HepG2 (cell line): Measurements from ENCODE around the gene ERCC5. TPM values are rescaled to one million over a fixed set of nuclear protein-coding genes. Genes with fewer than 3 reads are reported as not detected.

Source experiments
- BRD4 ChIP-seq: sonication (generic); formaldehyde crosslinking; IDR thresholded peaks from 2 replicates; pipeline ENCODE4 v1.4.0; 2020; ENCODE audit warnings: missing genetic modification reagents
- ESRRA ChIP-seq: sonication (generic); formaldehyde crosslinking; IDR thresholded peaks from 2 replicates; pipeline ENCODE4 v1.5.1; 2020; ENCODE audit warnings: mild to moderate bottlenecking, low read depth, missing genetic modification reagents
- FLYWCH1 ChIP-seq: sonication (generic); formaldehyde crosslinking; IDR thresholded peaks from 2 replicates; pipeline ENCODE4 v1.8.1; 2023; ENCODE audit warnings: mild to moderate bottlenecking, missing genetic modification reagents
- GATAD1 ChIP-seq: IDR thresholded peaks from 2 replicates; pipeline ENCODE4 v1.6.1; 2016; ENCODE audit warnings: missing genetic modification reagents, missing compliant biosample characterization
- HOXA9 ChIP-seq: sonication (generic); formaldehyde crosslinking; IDR thresholded peaks from 2 replicates; pipeline ENCODE4 v1.8.1; 2022; ENCODE audit warnings: missing genetic modification reagents, mild to moderate bottlenecking, moderate library complexity, borderline replicate concordance
- IRF9 ChIP-seq: sonication (generic); formaldehyde crosslinking; IDR thresholded peaks from 2 replicates; pipeline ENCODE4 v1.8.0; 2022; ENCODE audit warnings: missing genetic modification reagents, mild to moderate bottlenecking, borderline replicate concordance
- KLF15 ChIP-seq: sonication (generic); formaldehyde crosslinking; IDR thresholded peaks from 2 replicates; pipeline ENCODE4 v1.8.1; 2023; ENCODE audit warnings: borderline replicate concordance, mild to moderate bottlenecking, inconsistent platforms, missing genetic modification reagents, mixed read lengths
- NR2C2 ChIP-seq: sonication (generic); formaldehyde crosslinking; IDR thresholded peaks from 2 replicates; pipeline ENCODE4 v1.4.0; 2020; ENCODE audit warnings: missing genetic modification reagents, mild to moderate bottlenecking, moderate library complexity, borderline replicate concordance
- PCBP1 ChIP-seq: fragments of 200-400 bp; formaldehyde crosslinking; IDR thresholded peaks from 2 replicates; pipeline ENCODE4 v1.6.1; 2017; ENCODE audit warnings: mild to moderate bottlenecking, low read depth, low read length, borderline replicate concordance
- PHF5A ChIP-seq: IDR thresholded peaks from one replicate; pipeline ENCODE4 v1.6.1; 2018; ENCODE audit warnings: low read depth, missing genetic modification reagents; ENCODE audit not compliant: unreplicated experiment
- POLR2AphosphoS2 ChIP-seq: IDR thresholded peaks from 2 replicates; pipeline ENCODE4 v1.6.1; 2011; ENCODE audit warnings: low read depth, low read length, improper control_type of control experiment
- RAD51 ChIP-seq: fragments of 450-650 bp; IDR thresholded peaks from 2 replicates; pipeline ENCODE4 v1.6.1; 2016; ENCODE audit warnings: borderline replicate concordance
- SAFB2 ChIP-seq: sonication (generic); formaldehyde crosslinking; IDR thresholded peaks from 2 replicates; pipeline ENCODE4 v1.5.1; 2020; ENCODE audit warnings: missing genetic modification reagents, low read depth, mild to moderate bottlenecking, borderline replicate concordance
- ZFYVE20 ChIP-seq: sonication (generic); formaldehyde crosslinking; IDR thresholded peaks from 2 replicates; pipeline ENCODE4 v1.8.0; 2023; ENCODE audit warnings: low read depth, mild to moderate bottlenecking, moderate library complexity, missing genetic modification reagents, borderline replicate concordance
- ZNF383 ChIP-seq: sonication (generic); formaldehyde crosslinking; IDR thresholded peaks from 2 replicates; pipeline ENCODE4 v1.4.0; 2020; ENCODE audit warnings: missing genetic modification reagents, mild to moderate bottlenecking, borderline replicate concordance
- ZZZ3 ChIP-seq: sonication (generic); formaldehyde crosslinking; IDR thresholded peaks from 2 replicates; pipeline ENCODE4 v1.4.0; 2020; ENCODE audit warnings: missing genetic modification reagents, mild to moderate bottlenecking, borderline replicate concordance
- polyA plus RNA-seq, 8 experiments: library from polyadenylated mRNA; depleted of rRNA in 3 of 8; stranded (reverse) in 7 of 8; unstranded in 1 of 8; fragments of >200 nt; fragmentation: Illumina TruSeq in 4 of 8; extraction: Trizol in 4 of 8; gene quantifications; 2 replicates each; pipeline versions ENCODE4 v1.2.1 to v1.2.3, GENCODE V29; 2011 to 2016; ENCODE audit warnings: low read depth in 4 of 8, missing spikeins in 1 of 8, mixed read lengths in 1 of 8; ENCODE audit not compliant: insufficient read depth in 1 of 8
- total RNA-seq, 5 experiments: library from RNA; depleted of rRNA; stranded (reverse); fragments of >200 nt; fragmentation: Illumina TruSeq; extraction: Trizol; gene quantifications; 2 replicates each; pipeline ENCODE4 v1.2.3, GENCODE V29; 2016; ENCODE audit warnings: low read depth in 1 of 5
- TF ChIP-seq, protein P1 (sequence below): sonication (generic); formaldehyde crosslinking; IDR thresholded peaks from 2 replicates; pipeline ENCODE4 v1.4.0; 2020; ENCODE audit warnings: mild to moderate bottlenecking, missing genetic modification reagents
- TF ChIP-seq, protein P2 (sequence below): sonication (generic); formaldehyde crosslinking; IDR thresholded peaks from 2 replicates; pipeline ENCODE4 v1.4.0; 2020; ENCODE audit warnings: missing genetic modification reagents, borderline replicate concordance

Gene ERCC5
- total and polyA plus RNA-seq, 2 of the 13 experiments (the other 11 are each of a cell fraction or from before 2014, with no cell fraction given), result 12.9 to 35.5 TPM

- TF ChIP-seq IRF9 (CRISPR knock-in tag) (no peak; the same call in 1 of the 2 replicates), ZNF383 (CRISPR knock-in tag) (no peak), KLF15 (CRISPR knock-in tag) (0 out of 2 replicates have a peak, but pooled peaks have one; percentile 60), ZZZ3 (peak; percentile 96), GATAD1 (CRISPR knock-in tag) (peak; percentile 99), HOXA9 (CRISPR knock-in tag) (peak; percentile 25; the same call in 1 of the 2 replicates), ZFYVE20 (CRISPR knock-in tag) (0 out of 2 replicates have a peak, but pooled peaks have one; percentile 42), NR2C2 (CRISPR knock-in tag) (peak; percentile 84), ESRRA (CRISPR knock-in tag) (no peak), POLR2AphosphoS2 (no peak; the same call in 1 of the 2 replicates), BRD4 (CRISPR knock-in tag) (peak; percentile 88), FLYWCH1 (no peak), RAD51 (no peak), PCBP1 (peak; percentile 85), PHF5A (peak; percentile 87), SAFB2 (peak; percentile 63; the same call in 1 of the 2 replicates)
- TF ChIP-seq, protein P1, sequence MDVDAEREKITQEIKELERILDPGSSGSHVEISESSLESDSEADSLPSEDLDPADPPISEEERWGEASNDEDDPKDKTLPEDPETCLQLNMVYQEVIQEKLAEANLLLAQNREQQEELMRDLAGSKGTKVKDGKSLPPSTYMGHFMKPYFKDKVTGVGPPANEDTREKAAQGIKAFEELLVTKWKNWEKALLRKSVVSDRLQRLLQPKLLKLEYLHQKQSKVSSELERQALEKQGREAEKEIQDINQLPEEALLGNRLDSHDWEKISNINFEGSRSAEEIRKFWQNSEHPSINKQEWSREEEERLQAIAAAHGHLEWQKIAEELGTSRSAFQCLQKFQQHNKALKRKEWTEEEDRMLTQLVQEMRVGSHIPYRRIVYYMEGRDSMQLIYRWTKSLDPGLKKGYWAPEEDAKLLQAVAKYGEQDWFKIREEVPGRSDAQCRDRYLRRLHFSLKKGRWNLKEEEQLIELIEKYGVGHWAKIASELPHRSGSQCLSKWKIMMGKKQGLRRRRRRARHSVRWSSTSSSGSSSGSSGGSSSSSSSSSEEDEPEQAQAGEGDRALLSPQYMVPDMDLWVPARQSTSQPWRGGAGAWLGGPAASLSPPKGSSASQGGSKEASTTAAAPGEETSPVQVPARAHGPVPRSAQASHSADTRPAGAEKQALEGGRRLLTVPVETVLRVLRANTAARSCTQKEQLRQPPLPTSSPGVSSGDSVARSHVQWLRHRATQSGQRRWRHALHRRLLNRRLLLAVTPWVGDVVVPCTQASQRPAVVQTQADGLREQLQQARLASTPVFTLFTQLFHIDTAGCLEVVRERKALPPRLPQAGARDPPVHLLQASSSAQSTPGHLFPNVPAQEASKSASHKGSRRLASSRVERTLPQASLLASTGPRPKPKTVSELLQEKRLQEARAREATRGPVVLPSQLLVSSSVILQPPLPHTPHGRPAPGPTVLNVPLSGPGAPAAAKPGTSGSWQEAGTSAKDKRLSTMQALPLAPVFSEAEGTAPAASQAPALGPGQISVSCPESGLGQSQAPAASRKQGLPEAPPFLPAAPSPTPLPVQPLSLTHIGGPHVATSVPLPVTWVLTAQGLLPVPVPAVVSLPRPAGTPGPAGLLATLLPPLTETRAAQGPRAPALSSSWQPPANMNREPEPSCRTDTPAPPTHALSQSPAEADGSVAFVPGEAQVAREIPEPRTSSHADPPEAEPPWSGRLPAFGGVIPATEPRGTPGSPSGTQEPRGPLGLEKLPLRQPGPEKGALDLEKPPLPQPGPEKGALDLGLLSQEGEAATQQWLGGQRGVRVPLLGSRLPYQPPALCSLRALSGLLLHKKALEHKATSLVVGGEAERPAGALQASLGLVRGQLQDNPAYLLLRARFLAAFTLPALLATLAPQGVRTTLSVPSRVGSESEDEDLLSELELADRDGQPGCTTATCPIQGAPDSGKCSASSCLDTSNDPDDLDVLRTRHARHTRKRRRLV, result peak; percentile 79
- TF ChIP-seq, protein P2, sequence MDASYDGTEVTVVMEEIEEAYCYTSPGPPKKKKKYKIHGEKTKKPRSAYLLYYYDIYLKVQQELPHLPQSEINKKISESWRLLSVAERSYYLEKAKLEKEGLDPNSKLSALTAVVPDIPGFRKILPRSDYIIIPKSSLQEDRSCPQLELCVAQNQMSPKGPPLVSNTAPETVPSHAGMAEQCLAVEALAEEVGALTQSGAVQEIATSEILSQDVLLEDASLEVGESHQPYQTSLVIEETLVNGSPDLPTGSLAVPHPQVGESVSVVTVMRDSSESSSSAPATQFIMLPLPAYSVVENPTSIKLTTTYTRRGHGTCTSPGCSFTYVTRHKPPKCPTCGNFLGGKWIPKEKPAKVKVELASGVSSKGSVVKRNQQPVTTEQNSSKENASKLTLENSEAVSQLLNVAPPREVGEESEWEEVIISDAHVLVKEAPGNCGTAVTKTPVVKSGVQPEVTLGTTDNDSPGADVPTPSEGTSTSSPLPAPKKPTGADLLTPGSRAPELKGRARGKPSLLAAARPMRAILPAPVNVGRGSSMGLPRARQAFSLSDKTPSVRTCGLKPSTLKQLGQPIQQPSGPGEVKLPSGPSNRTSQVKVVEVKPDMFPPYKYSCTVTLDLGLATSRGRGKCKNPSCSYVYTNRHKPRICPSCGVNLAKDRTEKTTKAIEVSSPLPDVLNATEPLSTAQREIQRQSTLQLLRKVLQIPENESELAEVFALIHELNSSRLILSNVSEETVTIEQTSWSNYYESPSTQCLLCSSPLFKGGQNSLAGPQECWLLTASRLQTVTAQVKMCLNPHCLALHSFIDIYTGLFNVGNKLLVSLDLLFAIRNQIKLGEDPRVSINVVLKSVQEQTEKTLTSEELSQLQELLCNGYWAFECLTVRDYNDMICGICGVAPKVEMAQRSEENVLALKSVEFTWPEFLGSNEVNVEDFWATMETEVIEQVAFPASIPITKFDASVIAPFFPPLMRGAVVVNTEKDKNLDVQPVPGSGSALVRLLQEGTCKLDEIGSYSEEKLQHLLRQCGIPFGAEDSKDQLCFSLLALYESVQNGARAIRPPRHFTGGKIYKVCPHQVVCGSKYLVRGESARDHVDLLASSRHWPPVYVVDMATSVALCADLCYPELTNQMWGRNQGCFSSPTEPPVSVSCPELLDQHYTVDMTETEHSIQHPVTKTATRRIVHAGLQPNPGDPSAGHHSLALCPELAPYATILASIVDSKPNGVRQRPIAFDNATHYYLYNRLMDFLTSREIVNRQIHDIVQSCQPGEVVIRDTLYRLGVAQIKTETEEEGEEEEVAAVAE (CRISPR knock-in tag), result peak; percentile 92; the same call in 1 of the 2 replicates
Measured at GRCh38 chr13:102845630-102846260, at the start of gene ERCC5 (continued).
